ENCODE data around the gene CALU.

The CALU gene

DNA sequence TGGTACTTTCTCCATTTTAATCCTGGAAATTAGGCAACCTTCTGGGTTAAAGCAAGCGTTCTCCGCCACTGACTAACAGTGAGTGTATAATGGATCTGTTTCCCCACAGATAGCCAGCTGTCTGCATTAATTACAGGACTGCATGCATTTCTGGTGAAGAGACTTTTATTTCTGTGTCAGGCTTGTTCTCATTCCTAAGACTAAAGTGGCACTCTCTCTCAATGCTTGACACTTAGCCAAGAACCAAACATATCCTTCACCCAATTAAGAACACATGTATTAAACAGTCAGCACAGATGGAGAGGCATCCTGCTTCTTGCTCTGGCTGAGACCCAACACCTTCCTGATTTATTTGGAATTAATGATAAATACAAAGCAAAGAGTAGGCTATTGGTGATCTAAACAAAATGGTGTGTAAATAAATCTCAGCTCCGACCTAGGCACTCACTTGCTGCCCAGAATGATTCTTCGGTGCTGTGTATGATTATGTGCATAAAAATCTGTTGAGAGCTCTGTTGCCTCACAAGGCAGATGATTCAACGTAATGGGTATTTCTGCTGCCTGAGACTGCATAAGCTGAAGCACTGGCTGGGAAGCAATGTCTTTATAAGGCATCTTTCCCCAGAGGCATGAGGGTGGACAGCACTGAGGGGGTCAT, 16.8 kb downstream of the CALU start:
- DNase-seq (ENCODE audit: low read depth): no peak
- no peak overlapping the region for H3K4me3 ChIP-seq (ENCODE audit: low read depth, low read length)
- TF ChIP-seq, protein P1, sequence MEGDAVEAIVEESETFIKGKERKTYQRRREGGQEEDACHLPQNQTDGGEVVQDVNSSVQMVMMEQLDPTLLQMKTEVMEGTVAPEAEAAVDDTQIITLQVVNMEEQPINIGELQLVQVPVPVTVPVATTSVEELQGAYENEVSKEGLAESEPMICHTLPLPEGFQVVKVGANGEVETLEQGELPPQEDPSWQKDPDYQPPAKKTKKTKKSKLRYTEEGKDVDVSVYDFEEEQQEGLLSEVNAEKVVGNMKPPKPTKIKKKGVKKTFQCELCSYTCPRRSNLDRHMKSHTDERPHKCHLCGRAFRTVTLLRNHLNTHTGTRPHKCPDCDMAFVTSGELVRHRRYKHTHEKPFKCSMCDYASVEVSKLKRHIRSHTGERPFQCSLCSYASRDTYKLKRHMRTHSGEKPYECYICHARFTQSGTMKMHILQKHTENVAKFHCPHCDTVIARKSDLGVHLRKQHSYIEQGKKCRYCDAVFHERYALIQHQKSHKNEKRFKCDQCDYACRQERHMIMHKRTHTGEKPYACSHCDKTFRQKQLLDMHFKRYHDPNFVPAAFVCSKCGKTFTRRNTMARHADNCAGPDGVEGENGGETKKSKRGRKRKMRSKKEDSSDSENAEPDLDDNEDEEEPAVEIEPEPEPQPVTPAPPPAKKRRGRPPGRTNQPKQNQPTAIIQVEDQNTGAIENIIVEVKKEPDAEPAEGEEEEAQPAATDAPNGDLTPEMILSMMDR (IDR thresholded peaks at IDR 0.05; ENCODE audit: low read depth, low read length, missing control alignments): no peak

DNA sequence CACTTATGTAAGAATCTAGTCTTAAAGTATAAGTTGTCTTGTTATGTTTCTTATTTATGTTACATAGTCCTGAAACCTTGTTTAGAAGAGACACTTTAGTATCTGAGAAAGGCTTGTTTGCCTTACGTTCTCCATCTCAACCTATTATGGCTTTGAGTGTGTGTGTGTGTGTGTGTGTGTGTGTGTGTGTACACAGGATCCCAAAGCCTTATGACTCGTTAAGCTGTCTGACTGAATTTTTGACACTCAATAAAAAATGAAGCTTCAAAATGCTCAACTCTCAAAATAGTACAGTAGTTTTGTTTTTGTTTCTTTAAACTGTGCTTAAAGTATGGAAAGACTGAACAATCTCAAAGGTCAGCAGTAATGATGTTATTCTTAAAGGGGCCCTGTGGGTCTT, 18.0 kb downstream of the CALU start:
- TF ChIP-seq, protein P1 (IDR thresholded peaks at IDR 0.05; ENCODE audit: low read depth, low read length, missing control alignments): no peak
- no peak for DNase-seq (ENCODE audit: low read depth)

DNA sequence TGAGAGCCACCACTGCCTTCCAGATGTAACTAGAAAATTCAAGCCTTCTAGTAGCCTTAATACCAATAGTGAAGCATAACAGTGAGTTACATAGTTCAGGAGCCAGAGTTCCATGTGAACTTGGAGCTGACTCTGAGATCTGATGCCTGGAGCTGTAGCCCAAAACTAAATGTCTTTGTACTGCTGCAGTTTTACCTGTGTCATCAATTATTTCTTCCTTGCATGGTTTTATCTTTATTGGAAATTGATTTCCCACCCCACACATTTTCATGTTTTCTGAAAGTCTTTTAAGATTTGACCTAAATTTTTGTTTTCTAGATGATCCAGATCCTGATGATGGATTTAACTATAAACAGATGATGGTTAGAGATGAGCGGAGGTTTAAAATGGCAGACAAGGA, 19.4 kb downstream of the CALU start:
- H3K4me3 ChIP-seq (ENCODE audit: low read depth, low read length): no peak overlapping the region
- DNase-seq (ENCODE audit: low read depth): no peak
- TF ChIP-seq, protein P1 (IDR thresholded peaks at IDR 0.05; ENCODE audit: low read depth, low read length, missing control alignments): no peak

More for the DNA sequence above, 18.0 kb downstream of the CALU start:
- H3K4me3 ChIP-seq (ENCODE audit: low read depth, low read length): no peak overlapping the region

DNA sequence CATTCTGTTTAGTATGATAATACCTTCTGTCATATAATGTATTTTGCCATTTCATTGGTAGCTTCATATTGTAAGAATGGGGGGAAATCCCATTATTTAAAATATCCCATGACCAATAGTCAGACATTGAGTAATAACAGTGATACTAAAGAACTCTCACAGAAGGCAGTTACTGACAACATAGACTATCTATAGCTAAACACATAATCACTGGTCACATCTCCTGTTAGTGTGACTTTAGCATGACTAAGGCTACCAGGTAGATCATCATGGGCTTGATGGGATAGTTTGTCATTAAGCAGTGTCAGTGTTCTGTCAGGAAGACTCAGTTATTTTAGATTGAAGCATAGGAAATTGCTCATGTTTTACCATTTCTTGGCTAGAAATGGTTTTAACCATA, 20.1 kb downstream of the CALU start:
- DNase-seq (ENCODE audit: low read depth): no peak
- H3K4me3 ChIP-seq (ENCODE audit: low read depth, low read length): no peak overlapping the region
- TF ChIP-seq, protein P1 (IDR thresholded peaks at IDR 0.05; ENCODE audit: low read depth, low read length, missing control alignments): no peak

DNA sequence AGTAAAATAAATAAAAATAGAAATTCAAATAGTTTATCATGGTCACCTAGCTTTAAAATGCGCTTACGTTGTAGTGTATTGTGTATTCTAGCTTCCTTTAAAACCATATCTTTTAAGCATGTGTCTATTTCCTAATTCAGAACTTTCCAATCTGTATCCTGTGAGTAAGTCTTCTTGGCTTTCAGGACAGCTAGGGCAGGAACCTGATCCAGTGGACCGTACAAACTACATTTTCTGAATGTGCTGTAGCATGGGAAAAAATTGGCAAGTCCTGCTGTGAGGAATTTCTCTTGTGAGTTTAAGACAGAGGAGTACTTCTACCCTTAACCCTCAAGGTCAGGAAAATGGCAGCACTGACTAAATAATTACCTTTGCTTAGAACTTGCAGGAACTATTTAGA, 24.4 kb downstream of the CALU start:
- DNase-seq (ENCODE audit: low read depth): no peak
- TF ChIP-seq, protein P1 (IDR thresholded peaks at IDR 0.05; ENCODE audit: low read depth, low read length, missing control alignments): no peak
- no peak overlapping the region for H3K4me3 ChIP-seq (ENCODE audit: low read depth, low read length)

DNA sequence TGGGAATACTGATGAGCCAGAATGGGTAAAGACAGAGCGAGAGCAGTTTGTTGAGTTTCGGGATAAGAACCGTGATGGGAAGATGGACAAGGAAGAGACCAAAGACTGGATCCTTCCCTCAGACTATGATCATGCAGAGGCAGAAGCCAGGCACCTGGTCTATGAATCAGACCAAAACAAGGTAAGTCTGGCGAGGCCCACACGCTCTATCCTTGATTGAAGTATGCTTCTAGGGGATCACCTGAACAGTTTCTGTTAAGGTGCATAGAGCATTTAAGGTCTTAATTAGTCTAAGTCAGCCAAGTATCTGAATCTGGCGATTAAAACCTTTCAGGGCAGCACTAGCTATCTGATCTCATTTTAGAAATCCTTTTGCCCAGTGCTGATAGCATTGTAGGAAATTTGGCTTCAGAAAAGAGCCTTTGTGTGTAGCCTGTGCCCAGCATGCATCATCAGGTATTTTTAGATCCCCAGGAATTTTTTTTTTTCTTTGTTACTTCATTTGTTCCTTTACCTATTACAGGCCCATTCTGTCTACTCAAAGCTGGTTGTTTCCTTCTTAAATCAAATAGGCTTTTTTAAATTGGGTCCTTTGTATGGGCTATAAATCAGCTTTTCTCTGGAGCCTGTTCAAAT, 28.4 kb downstream of the CALU start:
- DNase-seq (ENCODE audit: low read depth): no peak
- no peak overlapping the region for H3K4me3 ChIP-seq (ENCODE audit: low read depth, low read length)
- TF ChIP-seq, protein P1 (IDR thresholded peaks at IDR 0.05; ENCODE audit: low read depth, low read length, missing control alignments): no peak

DNA sequence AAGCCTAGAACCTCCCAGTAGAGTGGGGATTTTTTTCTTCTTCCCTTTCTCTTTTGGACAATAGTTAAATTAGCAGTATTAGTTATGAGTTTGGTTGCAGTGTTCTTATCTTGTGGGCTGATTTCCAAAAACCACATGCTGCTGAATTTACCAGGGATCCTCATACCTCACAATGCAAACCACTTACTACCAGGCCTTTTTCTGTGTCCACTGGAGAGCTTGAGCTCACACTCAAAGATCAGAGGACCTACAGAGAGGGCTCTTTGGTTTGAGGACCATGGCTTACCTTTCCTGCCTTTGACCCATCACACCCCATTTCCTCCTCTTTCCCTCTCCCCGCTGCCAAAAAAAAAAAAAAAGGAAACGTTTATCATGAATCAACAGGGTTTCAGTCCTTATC, 31.1 kb downstream of the CALU start:
- DNase-seq (ENCODE audit: low read depth): no peak
- TF ChIP-seq, protein P1 (IDR thresholded peaks at IDR 0.05; ENCODE audit: low read depth, low read length, missing control alignments): no peak

More for the DNA sequence above, 31.1 kb downstream of the CALU start:
- no peak overlapping the region for H3K4me3 ChIP-seq (ENCODE audit: low read depth, low read length)

Measured in GM12864 (cell line).